Memory B cell (primary cell): Measurements from ENCODE around the gene DENND5A.
A peak's percentile ranks its signal among the peaks of the same experiment; 100 is the strongest.

Experiments
- ATAC-seq: fragments of 150-1000 bp; cut with Tn5 transposase; 2 replicates; pipeline ENCODE4 v1.10.0; 2021; ENCODE audit warnings: low read depth, mild to moderate bottlenecking, moderate library complexity
- DNase-seq, 2 donors: peaks; one replicate each; pipeline ENCODE4 v3.0.0; 2022; ENCODE audit warnings: low spot score in 2 of 2
- H3K27ac Mint-ChIP-seq: one replicate; pipeline ENCODE4 v1.8.0; 2022; ENCODE audit warnings: mild to moderate bottlenecking, moderate library complexity, mixed read lengths
- H3K27me3 Mint-ChIP-seq: one replicate; pipeline ENCODE4 v1.8.0; 2022; ENCODE audit warnings: mixed read lengths
- H3K36me3 Mint-ChIP-seq: one replicate; pipeline ENCODE4 v1.8.0; 2022; ENCODE audit warnings: mild to moderate bottlenecking, mixed read lengths
- H3K4me1 Mint-ChIP-seq: one replicate; pipeline ENCODE4 v1.8.0; 2022; ENCODE audit warnings: mixed read lengths
- H3K4me3 Mint-ChIP-seq: one replicate; pipeline ENCODE4 v1.8.0; 2022; ENCODE audit warnings: mild to moderate bottlenecking, moderate library complexity, mixed read lengths
- H3K9me3 Mint-ChIP-seq: one replicate; pipeline ENCODE4 v1.8.0; 2022; ENCODE audit warnings: mixed read lengths

Gene DENND5A

GRCh38 chr11:9141186-9141585 is 124.0 kb downstream of the DENND5A start:
- Mint-ChIP-seq H3K27ac (no peak overlapping the region), H3K4me3 (no peak overlapping the region), H3K36me3 (peaks cover 18% of the 10 kb centered on the region), H3K27me3 (no peaks in the 10 kb centered on the region), H3K4me1 (peaks cover 4% of the 10 kb centered on the region), H3K9me3 (no peaks in the 10 kb centered on the region)
- ATAC-seq: no peak
- DNase-seq: no peak

GRCh38 chr11:9139628-9140357 is 125.4 kb downstream of the DENND5A start:
- no peak for DNase-seq
- no peak for ATAC-seq
- peaks cover 4% of the 10 kb centered on the region for H3K4me1 Mint-ChIP-seq
- H3K27ac Mint-ChIP-seq: peak overlapping the region; percentile 71
- peaks cover 16% of the 10 kb centered on the region for H3K36me3 Mint-ChIP-seq
- no peaks in the 10 kb centered on the region for H3K9me3 Mint-ChIP-seq
- no peaks in the 10 kb centered on the region for H3K27me3 Mint-ChIP-seq
- no peak overlapping the region for H3K4me3 Mint-ChIP-seq

- Mint-ChIP-seq H3K27ac (peak overlapping the region; percentile 71), H3K4me3 (no peak overlapping the region), H3K27me3 (no peaks in the 10 kb centered on the region), H3K36me3 (peaks cover 16% of the 10 kb centered on the region), H3K4me1 (peaks cover 4% of the 10 kb centered on the region), H3K9me3 (no peaks in the 10 kb centered on the region)
- ATAC-seq (no peak), DNase-seq (no peak)
Observed at GRCh38 chr11:9138612-9139579, 126.3 kb downstream of the DENND5A start.

- ATAC-seq: peak; percentile 16
- no peak for DNase-seq
- no peak overlapping the region for H3K4me3 Mint-ChIP-seq
- peaks cover 16% of the 10 kb centered on the region for H3K36me3 Mint-ChIP-seq
- no peak overlapping the region for H3K27ac Mint-ChIP-seq
- H3K27me3 Mint-ChIP-seq: no peaks in the 10 kb centered on the region
- H3K4me1 Mint-ChIP-seq: peaks cover 4% of the 10 kb centered on the region
- no peaks in the 10 kb centered on the region for H3K9me3 Mint-ChIP-seq
Observed at GRCh38 chr11:9138133-9138453, 127.1 kb downstream of the DENND5A start.

GRCh38 chr11:9137293-9138132 is 127.6 kb downstream of the DENND5A start:
- peaks cover 12% of the 10 kb centered on the region for H3K36me3 Mint-ChIP-seq
- peaks cover 4% of the 10 kb centered on the region for H3K4me1 Mint-ChIP-seq
- peak; percentile 53 to 63 for DNase-seq
- ATAC-seq: peak; percentile 95
- H3K27me3 Mint-ChIP-seq: no peaks in the 10 kb centered on the region
- no peak overlapping the region for H3K4me3 Mint-ChIP-seq
- no peaks in the 10 kb centered on the region for H3K9me3 Mint-ChIP-seq
- H3K27ac Mint-ChIP-seq: no peak overlapping the region

GRCh38 chr11:9136741-9137140 is 128.4 kb downstream of the DENND5A start:
- H3K36me3 Mint-ChIP-seq: peaks cover 9% of the 10 kb centered on the region
- ATAC-seq: no peak
- H3K9me3 Mint-ChIP-seq: no peaks in the 10 kb centered on the region
- H3K4me1 Mint-ChIP-seq: peaks cover 4% of the 10 kb centered on the region
- H3K4me3 Mint-ChIP-seq: no peak overlapping the region
- no peak for DNase-seq
- no peak overlapping the region for H3K27ac Mint-ChIP-seq
- H3K27me3 Mint-ChIP-seq: no peaks in the 10 kb centered on the region

GRCh38 chr11:9133956-9134355 is 131.2 kb downstream of the DENND5A start:
- no peak overlapping the region for H3K27ac Mint-ChIP-seq
- H3K36me3 Mint-ChIP-seq: peaks cover 1% of the 10 kb centered on the region
- no peaks in the 10 kb centered on the region for H3K9me3 Mint-ChIP-seq
- no peak for DNase-seq
- H3K4me3 Mint-ChIP-seq: no peak overlapping the region
- peaks cover 7% of the 10 kb centered on the region for H3K4me1 Mint-ChIP-seq
- no peak for ATAC-seq
- H3K27me3 Mint-ChIP-seq: no peaks in the 10 kb centered on the region

- DNase-seq (no peak), ATAC-seq (no peak)
- H3K4me3 Mint-ChIP-seq: no peak overlapping the region
- peaks cover 1% of the 10 kb centered on the region for H3K36me3 Mint-ChIP-seq
- H3K27ac Mint-ChIP-seq: no peak overlapping the region
- no peaks in the 10 kb centered on the region for H3K27me3 Mint-ChIP-seq
- H3K9me3 Mint-ChIP-seq: no peaks in the 10 kb centered on the region
- peaks cover 3% of the 10 kb centered on the region for H3K4me1 Mint-ChIP-seq
Observed at GRCh38 chr11:9132203-9132878, 132.8 kb downstream of the DENND5A start.

- Mint-ChIP-seq H3K4me1 (peaks cover 3% of the 10 kb centered on the region), H3K4me3 (no peak overlapping the region), H3K27ac (no peak overlapping the region), H3K36me3 (no peaks in the 10 kb centered on the region), H3K9me3 (no peaks in the 10 kb centered on the region), H3K27me3 (no peaks in the 10 kb centered on the region)
- DNase-seq: no peak
- peak; percentile 56 for ATAC-seq
Observed at GRCh38 chr11:9130297-9130696, 134.9 kb downstream of the DENND5A start.

- peaks cover 6% of the 10 kb centered on the region for H3K9me3 Mint-ChIP-seq
- no peak for DNase-seq
- H3K4me1 Mint-ChIP-seq: peaks cover 8% of the 10 kb centered on the region
- no peak overlapping the region for H3K4me3 Mint-ChIP-seq
- ATAC-seq: no peak
- no peak overlapping the region for H3K27ac Mint-ChIP-seq
- H3K36me3 Mint-ChIP-seq: no peaks in the 10 kb centered on the region
- no peaks in the 10 kb centered on the region for H3K27me3 Mint-ChIP-seq
Observed at GRCh38 chr11:9126636-9127035, 138.5 kb downstream of the DENND5A start.

- DNase-seq (no peak), ATAC-seq (no peak)
- Mint-ChIP-seq H3K27ac (no peak overlapping the region), H3K36me3 (no peaks in the 10 kb centered on the region), H3K4me3 (no peak overlapping the region), H3K27me3 (no peaks in the 10 kb centered on the region), H3K9me3 (peaks cover 6% of the 10 kb centered on the region), H3K4me1 (peaks cover 8% of the 10 kb centered on the region)
Observed at GRCh38 chr11:9125185-9125886, 139.8 kb downstream of the DENND5A start.

- Mint-ChIP-seq H3K36me3 (no peaks in the 10 kb centered on the region), H3K27me3 (no peaks in the 10 kb centered on the region), H3K4me3 (no peak overlapping the region), H3K27ac (no peak overlapping the region), H3K9me3 (peaks cover 6% of the 10 kb centered on the region), H3K4me1 (peaks cover 5% of the 10 kb centered on the region)
- DNase-seq (no peak), ATAC-seq (peak; percentile 53)
Observed at GRCh38 chr11:9123595-9124304, 141.4 kb downstream of the DENND5A start.

- DNase-seq (no peak), ATAC-seq (no peak)
- H3K4me1 Mint-ChIP-seq: peaks cover 5% of the 10 kb centered on the region
- H3K9me3 Mint-ChIP-seq: peaks cover 6% of the 10 kb centered on the region
- no peak overlapping the region for H3K27ac Mint-ChIP-seq
- peaks cover 2% of the 10 kb centered on the region for H3K27me3 Mint-ChIP-seq
- H3K36me3 Mint-ChIP-seq: peaks cover 1% of the 10 kb centered on the region
- no peak overlapping the region for H3K4me3 Mint-ChIP-seq
Observed at GRCh38 chr11:9121469-9121796, 143.7 kb downstream of the DENND5A start.
